Measurements from ENCODE around the gene NEO1.

NEO1 gene

GRCh38 chr15:73031648-73032047, 20.6 kb upstream of the NEO1 start:
- no peak for DNase-seq (ENCODE audit: low read depth)

DNA sequence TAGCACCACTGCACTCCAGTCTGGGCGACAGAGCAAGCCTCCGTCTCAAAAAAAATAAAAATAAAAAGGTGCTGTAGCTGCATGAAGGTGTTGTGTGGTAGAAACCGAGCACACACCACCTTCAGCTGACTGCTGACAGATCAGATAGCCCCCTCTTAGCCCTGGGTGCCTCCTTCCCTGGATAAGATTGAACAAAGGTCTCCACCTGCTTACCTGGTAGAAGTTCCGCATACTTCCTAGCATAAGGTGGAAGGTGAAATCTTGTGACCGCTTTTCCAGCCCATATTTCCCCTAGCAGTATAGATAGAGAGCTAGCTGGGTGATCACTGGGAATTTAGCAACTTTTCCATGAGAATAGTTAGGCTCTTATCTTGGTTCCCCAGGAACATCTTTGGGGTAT, 18.7 kb upstream of the NEO1 start:
- DNase-seq (ENCODE audit: low read depth), result no peak

- DNase-seq (ENCODE audit: low read depth), result no peak
These were observed 18.0 kb upstream of the NEO1 start for GRCh38 chr15:73034221-73034620.

DNA sequence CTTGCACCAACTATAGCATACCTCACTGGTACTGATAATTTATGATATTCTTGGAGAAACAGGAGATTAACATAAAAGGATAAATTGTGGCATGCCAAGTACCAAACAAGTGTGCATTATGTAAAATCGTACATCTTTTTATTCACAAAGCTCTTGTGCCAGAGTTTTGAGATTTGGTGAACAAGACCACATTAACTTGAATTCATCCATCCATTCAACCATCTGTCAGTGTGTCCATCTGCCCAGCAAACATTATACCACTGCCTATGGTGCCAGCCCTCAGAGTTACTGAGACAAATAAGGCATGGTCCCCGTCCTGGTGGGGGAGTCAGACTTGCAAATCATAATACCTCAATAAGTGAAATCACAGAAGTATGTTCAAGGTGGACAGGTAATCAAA, 17.0 kb upstream of the NEO1 start:
- DNase-seq (ENCODE audit: low read depth), result no peak

DNA sequence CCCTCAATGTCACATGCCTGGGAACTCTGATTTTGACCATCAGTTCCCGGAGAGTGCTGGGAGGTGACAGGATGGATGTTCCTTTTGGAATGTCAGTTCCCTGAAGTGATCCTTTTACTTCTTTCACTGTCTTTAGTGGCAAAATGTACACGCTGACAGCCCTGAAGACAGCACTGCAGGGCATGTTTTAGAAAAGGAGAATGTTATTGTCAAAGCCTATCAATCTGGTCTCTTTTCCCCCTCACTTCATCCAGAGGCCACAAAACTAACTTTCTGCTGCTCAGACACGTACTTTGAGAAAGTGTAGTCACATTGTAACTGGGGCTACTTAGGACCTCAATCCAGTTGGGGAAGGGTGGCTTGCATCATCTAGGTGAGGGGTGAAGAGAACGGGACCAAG, 14.0 kb upstream of the NEO1 start:
- no peak for DNase-seq (ENCODE audit: low read depth)

DNA sequence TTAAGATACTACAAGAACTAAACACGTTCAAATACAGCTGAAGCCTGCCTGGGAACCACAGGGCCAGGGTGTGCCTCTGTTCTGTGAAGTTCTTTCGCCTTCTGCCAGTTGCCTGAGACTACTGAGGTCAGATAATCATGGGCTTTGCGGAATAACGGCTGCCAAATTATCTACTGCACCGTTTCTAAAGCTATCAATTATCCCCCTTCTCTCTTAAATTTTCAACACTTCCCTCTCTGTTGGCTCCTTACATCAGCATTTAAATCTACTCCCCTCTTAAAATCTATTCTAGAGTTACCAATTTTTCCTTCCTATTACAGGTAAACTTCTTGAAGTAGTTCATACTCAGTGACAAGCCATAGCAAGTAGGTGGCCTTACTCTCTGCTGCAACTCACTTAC, 6.2 kb upstream of the NEO1 start:
- no peak for DNase-seq (ENCODE audit: low read depth)

DNA sequence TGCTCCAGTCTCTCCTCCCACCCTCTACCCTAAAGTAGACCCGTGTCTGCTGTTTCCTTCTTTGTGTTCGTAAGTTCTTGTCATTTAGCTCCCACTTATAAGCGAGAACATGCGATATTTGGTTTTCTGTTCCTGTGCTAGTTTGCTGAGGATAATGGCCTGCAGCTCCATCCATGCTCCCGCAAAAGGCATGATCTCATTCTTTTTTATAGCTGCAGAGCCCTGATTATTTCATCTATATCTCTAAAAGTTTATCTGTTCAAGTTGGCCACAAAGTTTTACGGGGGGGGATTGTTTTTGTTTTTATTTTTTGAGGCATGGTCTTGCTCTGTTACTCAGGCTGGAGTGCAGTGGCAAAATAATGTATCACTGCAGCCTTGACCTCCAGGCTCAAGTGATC, 4.4 kb upstream of the NEO1 start:
- no peak for DNase-seq (ENCODE audit: low read depth)

GRCh38 chr15:73048624-73049295, 3.5 kb upstream of the NEO1 start:
- no peak for DNase-seq (ENCODE audit: low read depth)

DNA sequence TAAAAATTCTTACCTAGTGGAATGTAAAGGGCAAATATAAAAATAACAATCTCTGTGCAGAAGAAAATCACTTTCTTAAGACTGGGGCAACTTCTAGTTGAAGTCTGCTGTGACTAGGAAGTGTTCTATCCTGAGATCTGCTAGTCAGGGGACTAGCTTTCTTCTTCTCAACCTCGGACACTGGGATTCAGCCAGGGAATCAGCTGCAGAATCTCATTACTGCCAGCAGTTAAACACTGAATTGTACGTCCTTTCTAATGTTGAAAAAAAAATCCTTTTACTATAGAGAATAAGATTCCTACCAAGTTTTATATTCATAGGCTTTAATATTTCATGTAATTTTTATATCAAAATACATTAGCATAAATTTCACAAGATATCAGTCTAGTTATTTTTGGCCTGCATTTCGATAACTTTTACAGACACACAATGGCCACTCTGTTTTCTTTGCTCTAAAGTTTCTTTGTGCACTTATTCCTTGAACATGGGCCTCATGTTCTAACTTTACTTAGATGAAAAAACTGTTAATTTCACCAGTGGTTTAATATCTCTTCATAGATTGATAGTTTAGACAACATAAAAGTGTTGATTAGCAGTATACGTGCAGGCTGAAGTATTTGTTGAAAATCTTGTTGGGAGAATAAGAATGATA, 2.6 kb upstream of the NEO1 start:
- no peak for DNase-seq (ENCODE audit: low read depth)

- DNase-seq (ENCODE audit: low read depth), result no peak
These were observed 1.5 kb upstream of the NEO1 start for GRCh38 chr15:73050561-73051295.

DNA sequence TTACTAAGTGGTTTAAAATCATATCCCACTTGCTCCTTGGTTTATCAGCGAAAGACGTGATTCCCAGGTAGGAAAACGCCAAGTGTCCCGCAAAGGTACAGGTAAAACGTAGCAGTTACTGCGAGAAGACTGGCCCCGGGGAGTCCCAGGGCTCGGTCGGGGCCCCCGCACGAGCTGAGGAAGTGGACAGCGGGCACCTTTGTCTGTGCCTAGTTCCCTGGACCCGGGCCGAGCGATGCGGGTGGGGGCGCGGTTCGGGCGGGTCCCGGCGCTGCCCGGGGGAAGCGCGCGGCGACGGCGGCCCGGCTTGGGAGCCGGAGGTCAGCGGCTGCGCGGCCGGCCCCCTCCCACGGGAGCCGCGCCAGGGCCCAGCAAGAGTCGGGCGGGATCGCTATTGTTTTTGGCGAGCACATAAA, 864 bp upstream of the NEO1 start:
- no peak for DNase-seq (ENCODE audit: low read depth)

DNA sequence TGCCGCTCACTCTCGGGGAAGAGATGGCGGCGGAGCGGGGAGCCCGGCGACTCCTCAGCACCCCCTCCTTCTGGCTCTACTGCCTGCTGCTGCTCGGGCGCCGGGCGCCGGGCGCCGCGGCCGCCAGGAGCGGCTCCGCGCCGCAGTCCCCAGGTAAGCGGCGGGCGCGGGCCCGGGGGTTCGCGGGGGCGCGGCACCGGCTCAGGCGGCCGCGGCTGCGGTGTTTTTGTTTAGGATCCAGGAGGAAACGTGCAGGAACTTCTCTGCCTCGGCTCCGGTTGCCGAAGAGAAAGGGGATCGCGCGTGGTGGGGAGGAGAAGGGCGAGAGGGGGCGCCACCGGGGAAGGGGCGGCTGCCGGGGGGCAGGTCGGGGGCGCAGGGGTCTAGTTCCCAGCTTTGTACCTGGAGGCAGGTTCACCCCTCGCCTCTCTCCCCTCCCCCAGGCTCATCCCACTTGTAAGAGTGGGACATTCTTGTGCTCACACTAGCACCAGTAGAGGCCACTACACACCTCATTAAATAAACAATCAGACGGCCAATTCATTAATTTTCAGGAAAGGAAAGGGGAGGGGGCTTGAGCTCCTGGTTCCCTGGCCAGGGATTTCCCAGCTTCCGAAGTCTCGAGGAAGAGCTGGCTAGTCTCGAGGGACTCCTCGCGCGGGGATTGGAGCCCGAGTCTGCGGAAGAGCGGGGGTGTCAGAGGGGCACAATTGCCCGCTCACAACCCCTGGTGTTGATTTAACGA, 562 bp downstream of the NEO1 start:
- DNase-seq (ENCODE audit: low read depth), result no peak

- DNase-seq (ENCODE audit: low read depth), result no peak
These were observed 1.1 kb downstream of the NEO1 start for GRCh38 chr15:73053398-73053723.

- DNase-seq (ENCODE audit: low read depth), result no peak
These were observed 2.2 kb downstream of the NEO1 start for GRCh38 chr15:73054417-73054953.

DNA sequence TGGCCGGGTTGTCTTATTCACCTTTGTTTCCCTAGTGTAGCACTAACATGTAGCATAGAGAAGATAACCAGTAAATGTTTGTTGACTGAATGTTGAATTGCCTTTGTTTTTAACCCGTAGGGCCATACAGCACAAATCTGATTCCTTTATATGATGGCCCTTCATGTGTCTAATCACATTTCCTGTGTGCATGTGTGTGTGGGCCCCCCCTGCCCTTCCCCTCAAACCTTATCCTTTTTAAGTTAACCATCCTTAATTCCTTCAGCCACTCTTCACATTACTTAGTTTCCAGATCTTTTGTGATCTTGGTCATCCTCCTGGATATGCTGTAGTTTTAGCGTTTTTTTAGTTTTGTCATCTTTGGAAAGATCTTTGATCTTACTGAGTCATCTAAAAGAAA, 4.2 kb downstream of the NEO1 start:
- no peak for DNase-seq (ENCODE audit: low read depth)

DNA sequence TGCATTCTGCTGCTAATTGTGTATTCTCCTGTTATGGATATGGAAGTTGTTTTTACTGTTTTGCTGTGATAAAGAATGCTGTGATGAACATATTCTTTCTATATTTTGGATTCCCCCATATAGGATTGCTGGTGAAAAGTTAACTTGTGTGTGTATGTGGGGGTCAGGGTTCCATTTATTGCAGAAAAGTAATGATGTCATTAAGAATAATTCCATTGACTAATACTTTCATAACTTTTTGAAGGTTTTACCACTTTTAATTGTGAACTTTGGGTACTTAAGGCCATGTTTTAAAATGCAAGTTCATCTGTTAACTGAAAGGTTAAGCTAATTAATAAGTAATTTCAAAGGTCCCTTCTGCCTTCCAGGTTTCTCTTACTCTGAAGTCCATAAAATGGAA, 6.2 kb downstream of the NEO1 start:
- no peak for DNase-seq (ENCODE audit: low read depth)

GRCh38 chr15:73065114-73065513, 12.9 kb downstream of the NEO1 start:
- no peak for DNase-seq (ENCODE audit: low read depth)

DNA sequence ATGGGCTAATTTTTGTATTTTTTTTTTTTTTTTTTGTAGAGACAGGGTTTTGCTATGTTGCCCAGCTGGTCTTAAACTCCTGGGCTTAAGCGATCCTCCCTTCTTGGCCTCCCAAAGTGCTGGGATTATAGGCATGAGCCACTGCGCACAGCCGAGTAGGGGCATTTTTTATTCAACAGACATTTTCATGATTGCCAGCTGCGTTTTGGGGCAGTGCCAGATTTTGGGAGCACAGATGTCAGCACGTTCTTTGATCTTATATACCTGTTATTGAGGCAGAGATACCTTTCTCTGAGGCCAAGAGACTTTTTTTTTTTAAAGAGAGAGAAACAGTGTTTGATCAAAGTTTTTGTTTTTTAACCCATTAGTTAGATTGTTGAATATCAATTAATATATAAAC, 16.8 kb downstream of the NEO1 start:
- DNase-seq (ENCODE audit: low read depth), result no peak

DNA sequence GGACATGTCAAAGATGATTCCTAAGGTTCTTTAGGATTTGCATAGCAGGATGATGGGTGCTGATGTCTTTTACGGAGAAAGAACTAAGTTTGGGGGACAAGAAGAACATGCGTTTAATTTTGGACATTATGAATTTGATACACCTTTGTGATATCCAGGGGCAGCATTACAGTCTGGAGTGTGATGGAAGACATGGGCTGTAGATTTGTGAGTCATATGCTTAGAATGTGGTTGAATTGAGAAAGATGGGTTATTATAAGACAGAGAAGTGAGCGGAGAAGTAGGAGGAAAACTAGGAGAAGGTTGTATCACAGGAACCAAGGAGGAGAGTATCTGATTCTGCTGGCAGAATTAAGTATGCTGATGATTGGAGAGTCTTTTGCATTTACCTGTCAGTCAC, 20.6 kb downstream of the NEO1 start:
- no peak for DNase-seq (ENCODE audit: low read depth)

- no peak for DNase-seq (ENCODE audit: low read depth)
These were observed 22.0 kb downstream of the NEO1 start for GRCh38 chr15:73074241-73074640.

GRCh38 chr15:73075160-73075859, 23.0 kb downstream of the NEO1 start:
- DNase-seq (ENCODE audit: low read depth), result no peak

- DNase-seq (ENCODE audit: low read depth), result no peak
These were observed 26.0 kb downstream of the NEO1 start for GRCh38 chr15:73078291-73078690.
